SH-SY5Y (cell line): Measurements from ENCODE around the gene MYO1E.

Experiments used
- GATA2 ChIP-seq: IDR thresholded peaks from 2 replicates; pipeline ENCODE4 v1.6.1; 2011; ENCODE audit warnings: mild to moderate bottlenecking, low read depth, low read length
- GATA3 ChIP-seq: IDR thresholded peaks from 2 replicates; pipeline ENCODE4 v1.6.1; 2011; ENCODE audit warnings: low read depth, mild to moderate bottlenecking, low read length, moderate library complexity

DNA sequence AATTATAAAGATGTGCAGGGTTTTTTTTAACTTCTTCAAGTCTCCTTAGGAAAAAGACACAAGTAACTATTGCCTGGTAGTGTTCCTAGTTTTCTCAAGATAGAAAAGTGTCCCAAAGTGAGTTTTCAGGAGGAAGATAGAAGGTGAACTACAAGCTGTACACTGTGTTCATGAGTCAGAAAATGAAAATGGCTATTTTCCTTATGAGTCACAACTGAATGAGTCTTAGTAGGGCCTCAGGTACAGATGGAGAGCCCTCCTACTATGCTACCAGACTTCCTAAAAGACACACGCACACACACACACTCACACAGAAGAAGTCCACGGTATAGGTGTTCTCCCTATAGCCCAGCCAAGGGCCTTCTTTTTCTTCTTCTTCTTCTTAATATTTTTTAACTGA, 3.1 kb downstream of the MYO1E start:
- TF ChIP-seq GATA3 (no peak), GATA2 (no peak)
